ENCODE measurements around the gene AQP7. TPM values are rescaled to one million over a fixed set of nuclear protein-coding genes. Genes with fewer than 3 reads are reported as not detected.

Gene AQP7
- total and polyA plus RNA-seq, 2 donors (not counting 1 experiment from before 2014, with no cell fraction given) = not detected

DNA sequence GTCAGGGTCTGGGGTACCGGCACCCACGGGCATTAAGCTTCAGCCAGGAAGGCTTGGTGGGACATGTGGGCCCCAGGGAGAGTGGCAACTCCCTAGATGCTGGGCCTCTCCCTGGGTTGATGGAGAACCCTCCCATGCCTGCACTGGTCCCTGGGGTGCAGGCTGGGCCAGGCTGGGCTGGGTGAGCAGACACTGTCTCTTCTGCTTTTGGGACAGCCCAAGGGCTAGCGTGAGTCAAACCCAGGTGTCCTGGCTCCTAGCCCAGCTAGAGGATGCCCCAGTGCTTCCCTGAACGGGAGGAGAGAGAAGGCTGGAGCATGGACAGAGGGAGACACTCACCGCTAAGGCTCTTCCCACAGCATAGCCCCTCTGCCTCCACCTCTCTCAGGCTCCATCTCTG, 5.7 kb upstream of the AQP7 start:
- Histone ChIP-seq H3K4me1 (ENCODE audit: control insufficient read depth in 2 of 2, insufficient read depth in 2 of 2, low read length in 2 of 2) (no peaks in the 10 kb centered on the region), H2AFZ (ENCODE audit: insufficient read depth, low read depth, low read length, poor library complexity, severe bottlenecking) (no peak overlapping the region), H4K20me1 (ENCODE audit: control insufficient read depth, insufficient read depth, low read length, poor library complexity, severe bottlenecking) (no peaks in the 10 kb centered on the region), H3K9me3 (ENCODE audit: control extremely low read depth in 1 of 3, control insufficient read depth in 2 of 3, insufficient read depth in 1 of 3, low read length in 2 of 3) (no peaks in the 10 kb centered on the region), H3K4me2 (replicated peaks; ENCODE audit: low read depth, low read length, poor library complexity, severe bottlenecking) (no peak overlapping the region), H3K79me2 (ENCODE audit: control insufficient read depth, insufficient read depth, low read length) (no peaks in the 10 kb centered on the region), H3K27ac (ENCODE audit: low read length in 2 of 2) (no peak overlapping the region), H3K9ac (ENCODE audit: low read length) (no peak overlapping the region), H3K4me3 (ENCODE audit: control extremely low read depth in 1 of 5, extremely low read depth in 1 of 5, insufficient read depth in 1 of 5, low read depth in 2 of 5, low read length in 4 of 5) (no peak overlapping the region), H3K27me3 (replicated peaks in 1 of 4; ENCODE audit: control extremely low read depth in 1 of 4, control insufficient read depth in 3 of 4, insufficient read depth in 4 of 4, low read length in 3 of 4) (no peaks in the 10 kb centered on the region), H3K36me3 (replicated peaks in 1 of 2; ENCODE audit: control extremely low read depth in 1 of 2, control insufficient read depth in 1 of 2, extremely low read depth in 1 of 2, insufficient read depth in 2 of 2, low read length in 1 of 2) (no peaks in the 10 kb centered on the region)
- CTCF ChIA-PET = no interaction called here
- Mint-ChIP-seq H3K27me3 (peaks cover 3% of the 10 kb centered on the region), H3K4me3 (no peak overlapping the region), H3K27ac (no peak overlapping the region), H3K4me1 (no peaks in the 10 kb centered on the region), H3K9me3 (ENCODE audit: insufficient read depth) (no peaks in the 10 kb centered on the region)
- WGBS (ENCODE audit: insufficient coverage) = 72% methylated on average over 4 of the region's 5 CpGs
- no peak for ATAC-seq (ENCODE audit: low read depth)
- no peak for TF ChIP-seq EZH2 (IDR thresholded peaks at IDR 0.05; ENCODE audit: borderline replicate concordance, insufficient read depth, low read depth, low read length, poor library complexity, severe bottlenecking)
- TF ChIP-seq, protein P1, sequence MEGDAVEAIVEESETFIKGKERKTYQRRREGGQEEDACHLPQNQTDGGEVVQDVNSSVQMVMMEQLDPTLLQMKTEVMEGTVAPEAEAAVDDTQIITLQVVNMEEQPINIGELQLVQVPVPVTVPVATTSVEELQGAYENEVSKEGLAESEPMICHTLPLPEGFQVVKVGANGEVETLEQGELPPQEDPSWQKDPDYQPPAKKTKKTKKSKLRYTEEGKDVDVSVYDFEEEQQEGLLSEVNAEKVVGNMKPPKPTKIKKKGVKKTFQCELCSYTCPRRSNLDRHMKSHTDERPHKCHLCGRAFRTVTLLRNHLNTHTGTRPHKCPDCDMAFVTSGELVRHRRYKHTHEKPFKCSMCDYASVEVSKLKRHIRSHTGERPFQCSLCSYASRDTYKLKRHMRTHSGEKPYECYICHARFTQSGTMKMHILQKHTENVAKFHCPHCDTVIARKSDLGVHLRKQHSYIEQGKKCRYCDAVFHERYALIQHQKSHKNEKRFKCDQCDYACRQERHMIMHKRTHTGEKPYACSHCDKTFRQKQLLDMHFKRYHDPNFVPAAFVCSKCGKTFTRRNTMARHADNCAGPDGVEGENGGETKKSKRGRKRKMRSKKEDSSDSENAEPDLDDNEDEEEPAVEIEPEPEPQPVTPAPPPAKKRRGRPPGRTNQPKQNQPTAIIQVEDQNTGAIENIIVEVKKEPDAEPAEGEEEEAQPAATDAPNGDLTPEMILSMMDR (IDR thresholded peaks at IDR 0.05) = no peak
- intact Hi-C loops (cut with micrococcal nuclease) = loop anchor here (10.0 kb wide), 1 partner anchor 87 kb away; no protein-coding TSS in a partner anchor
- no peak for DNase-seq
- POLR2A ChIA-PET = no interaction called here

DNA sequence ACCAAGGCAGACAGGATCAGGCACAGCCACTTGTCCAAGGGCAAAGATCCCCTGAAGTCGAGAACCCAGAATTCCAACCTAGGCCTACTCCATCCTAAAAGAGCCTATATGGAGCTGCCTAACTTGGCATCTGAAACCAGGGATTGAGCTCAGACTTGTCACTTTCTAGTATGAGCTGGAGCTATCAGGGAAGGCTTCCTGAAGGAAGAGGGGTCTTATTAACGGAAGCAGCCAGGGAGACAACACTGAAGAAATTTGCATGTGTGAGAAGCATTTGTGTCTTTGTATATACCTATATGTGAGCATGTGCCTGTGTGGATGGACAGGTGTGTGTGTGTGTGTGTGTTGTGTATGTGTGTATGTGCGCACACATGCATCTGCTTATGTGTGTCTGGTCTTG, 4.7 kb upstream of the AQP7 start:
- Histone ChIP-seq H3K4me3 (ENCODE audit: control extremely low read depth in 1 of 5, extremely low read depth in 1 of 5, insufficient read depth in 1 of 5, low read depth in 2 of 5, low read length in 4 of 5) (no peak overlapping the region), H3K27ac (ENCODE audit: low read length in 2 of 2) (no peak overlapping the region), H3K79me2 (ENCODE audit: control insufficient read depth, insufficient read depth, low read length) (no peaks in the 10 kb centered on the region), H3K4me2 (replicated peaks; ENCODE audit: low read depth, low read length, poor library complexity, severe bottlenecking) (no peak overlapping the region), H3K27me3 (replicated peaks in 1 of 4; ENCODE audit: control extremely low read depth in 1 of 4, control insufficient read depth in 3 of 4, insufficient read depth in 4 of 4, low read length in 3 of 4) (no peaks in the 10 kb centered on the region), H3K9me3 (ENCODE audit: control extremely low read depth in 1 of 3, control insufficient read depth in 2 of 3, insufficient read depth in 1 of 3, low read length in 2 of 3) (no peaks in the 10 kb centered on the region), H3K36me3 (replicated peaks in 1 of 2; ENCODE audit: control extremely low read depth in 1 of 2, control insufficient read depth in 1 of 2, extremely low read depth in 1 of 2, insufficient read depth in 2 of 2, low read length in 1 of 2) (no peaks in the 10 kb centered on the region), H3K4me1 (ENCODE audit: control insufficient read depth in 2 of 2, insufficient read depth in 2 of 2, low read length in 2 of 2) (no peaks in the 10 kb centered on the region), H2AFZ (ENCODE audit: insufficient read depth, low read depth, low read length, poor library complexity, severe bottlenecking) (no peak overlapping the region), H3K9ac (ENCODE audit: low read length) (no peak overlapping the region), H4K20me1 (ENCODE audit: control insufficient read depth, insufficient read depth, low read length, poor library complexity, severe bottlenecking) (no peaks in the 10 kb centered on the region)
- ChIA-PET POLR2A (no interaction called here), CTCF (interaction anchor here (0.9 kb wide), 1 partner anchor 60 kb away, joined by 3 read pairs; no protein-coding TSS in a partner anchor)
- Mint-ChIP-seq H3K27me3 (peaks cover 3% of the 10 kb centered on the region), H3K27ac (no peak overlapping the region), H3K4me3 (no peak overlapping the region), H3K4me1 (no peaks in the 10 kb centered on the region), H3K9me3 (ENCODE audit: insufficient read depth) (no peaks in the 10 kb centered on the region)
- no peak for TF ChIP-seq EZH2 (IDR thresholded peaks at IDR 0.05; ENCODE audit: borderline replicate concordance, insufficient read depth, low read depth, low read length, poor library complexity, severe bottlenecking)
- TF ChIP-seq, protein P1 (IDR thresholded peaks at IDR 0.05) = no peak
- 100% methylated on average over 1 of the region's 3 CpGs for WGBS (ENCODE audit: insufficient coverage)
- ATAC-seq (ENCODE audit: low read depth) (no peak), DNase-seq (no peak)
- intact Hi-C loops (cut with micrococcal nuclease) = loop anchor here (10.0 kb wide), 1 partner anchor 88 kb away; no protein-coding TSS in a partner anchor

Data from B cell (primary cell).